ENCODE measurements around the gene JDP2.

Gene JDP2

DNA sequence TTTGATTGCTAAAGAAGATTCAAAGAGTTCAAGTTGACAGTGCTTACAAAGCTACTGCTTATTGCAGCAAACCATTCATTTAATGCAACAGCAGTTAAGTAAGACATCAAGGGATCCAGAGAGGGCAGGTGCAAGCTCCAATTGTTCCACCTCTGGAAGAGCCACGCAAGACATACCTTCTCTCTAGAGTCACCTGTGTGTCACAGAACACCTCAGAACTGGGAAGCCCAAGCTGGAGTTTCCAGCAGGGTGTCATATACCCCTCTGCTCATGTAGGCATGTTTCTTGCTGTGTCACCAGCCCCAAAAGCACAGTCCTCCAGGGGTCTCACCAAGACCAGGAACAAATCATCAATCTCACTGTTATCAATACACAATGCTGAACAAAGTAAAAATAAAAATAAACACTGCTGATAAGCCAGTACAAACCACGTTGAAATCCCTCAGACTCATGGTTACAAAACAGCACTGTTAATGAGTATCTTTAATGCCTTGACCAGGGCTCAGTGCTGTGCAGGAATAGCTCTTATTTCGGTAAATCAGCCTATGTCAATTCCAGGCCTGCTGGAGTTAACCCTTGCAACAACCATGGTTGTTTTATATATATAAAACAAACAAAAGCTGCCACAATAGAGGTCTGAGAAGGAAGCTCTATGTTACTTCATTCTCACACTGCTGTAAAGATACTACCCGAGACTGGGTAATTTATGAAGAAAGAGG lies 57.0 kb downstream of the JDP2 start:
- no peak for DNase-seq (ENCODE audit: low read depth)

DNA sequence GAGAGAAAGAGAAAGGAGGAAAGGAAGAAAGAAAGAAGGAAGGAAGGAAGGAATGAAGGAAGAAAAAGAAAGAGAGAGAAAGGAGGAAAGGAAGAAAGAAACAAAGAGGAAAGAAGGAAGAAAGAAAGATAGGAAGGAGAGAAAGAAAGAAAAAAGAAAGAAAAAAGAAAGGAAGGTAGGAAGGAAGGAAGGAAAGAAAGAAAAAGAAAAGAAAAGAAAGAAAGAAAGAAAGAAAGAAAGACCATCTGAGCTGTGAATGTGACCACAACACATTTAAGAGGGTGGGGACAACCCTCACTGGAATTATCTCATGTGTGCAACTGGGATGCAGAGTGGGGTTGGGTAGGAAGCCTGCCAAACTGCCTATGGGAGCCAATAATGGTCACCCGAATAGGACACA lies 58.5 kb downstream of the JDP2 start:
- DNase-seq (ENCODE audit: low read depth), result no peak

DNA sequence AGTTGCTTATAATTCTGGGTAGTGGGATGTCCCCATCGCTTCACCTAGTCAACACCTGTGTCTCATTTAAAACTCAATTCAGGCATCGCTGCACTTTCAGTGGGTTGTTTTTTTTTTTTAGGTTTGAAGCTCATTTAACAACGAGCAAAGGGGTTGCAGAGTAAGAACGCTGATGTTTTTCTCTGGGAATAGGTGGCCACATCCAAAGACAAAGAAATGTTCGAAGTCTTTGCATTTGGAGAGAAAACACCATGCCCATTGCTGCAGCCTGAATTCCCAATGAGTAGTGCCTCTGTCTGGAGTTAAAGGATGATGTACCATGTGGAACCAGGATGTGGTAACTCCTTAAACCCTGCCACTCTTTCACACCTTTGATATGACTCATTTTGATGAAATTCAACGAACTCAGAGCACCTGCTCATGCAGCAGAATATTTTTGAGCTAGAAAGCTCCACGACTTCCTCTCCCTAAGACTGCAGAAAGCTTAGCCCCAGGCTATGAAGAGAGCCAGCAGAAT lies 59.4 kb downstream of the JDP2 start:
- DNase-seq (ENCODE audit: low read depth), result no peak

DNA sequence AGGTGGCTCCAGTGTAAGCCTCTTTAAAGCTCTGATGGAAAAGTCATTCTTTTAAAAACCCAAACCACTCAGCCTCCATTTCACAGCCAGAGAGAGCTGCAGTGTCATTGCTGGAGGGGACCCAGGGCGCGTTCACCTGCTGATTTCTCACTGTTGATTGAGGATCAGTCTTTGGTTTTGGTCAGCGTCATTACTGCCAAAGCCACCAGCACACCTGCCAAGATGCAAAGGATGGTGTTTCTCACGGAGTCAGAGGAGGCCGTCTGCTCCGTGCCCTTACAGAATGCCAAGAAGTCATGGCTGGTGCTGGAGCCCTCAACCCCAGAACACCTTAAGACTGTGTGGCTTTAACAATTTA lies 61.6 kb downstream of the JDP2 start:
- DNase-seq (ENCODE audit: low read depth), result no peak

DNA sequence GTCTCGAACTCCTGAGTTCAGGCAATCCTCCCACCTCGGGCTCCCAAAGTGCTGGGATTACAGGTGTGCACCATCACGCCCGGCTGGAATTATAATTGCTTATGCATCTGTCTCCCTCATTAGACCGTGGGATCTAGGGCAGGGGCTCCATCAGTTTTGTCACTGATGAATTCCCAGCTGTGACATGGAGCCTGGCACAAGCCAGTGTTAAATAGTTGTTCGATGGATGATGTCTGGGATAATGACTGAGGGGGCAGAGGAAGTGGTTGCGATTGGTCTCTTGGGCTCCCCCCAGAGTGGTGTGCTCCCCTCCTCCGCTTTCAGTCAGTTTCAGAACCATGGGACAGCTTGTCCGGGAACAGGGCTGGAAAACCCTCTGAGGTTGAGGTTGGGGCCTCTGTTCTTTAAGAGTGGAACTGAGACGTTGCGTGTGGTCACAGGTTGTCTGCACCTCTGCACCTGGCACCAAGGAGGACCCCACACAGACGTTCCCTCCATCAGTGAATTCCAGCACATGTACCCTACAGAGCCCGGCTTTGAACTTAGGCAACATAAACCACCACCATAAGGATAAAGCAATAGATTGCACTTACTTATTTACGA lies 63.7 kb downstream of the JDP2 start:
- no peak for DNase-seq (ENCODE audit: low read depth)

DNA sequence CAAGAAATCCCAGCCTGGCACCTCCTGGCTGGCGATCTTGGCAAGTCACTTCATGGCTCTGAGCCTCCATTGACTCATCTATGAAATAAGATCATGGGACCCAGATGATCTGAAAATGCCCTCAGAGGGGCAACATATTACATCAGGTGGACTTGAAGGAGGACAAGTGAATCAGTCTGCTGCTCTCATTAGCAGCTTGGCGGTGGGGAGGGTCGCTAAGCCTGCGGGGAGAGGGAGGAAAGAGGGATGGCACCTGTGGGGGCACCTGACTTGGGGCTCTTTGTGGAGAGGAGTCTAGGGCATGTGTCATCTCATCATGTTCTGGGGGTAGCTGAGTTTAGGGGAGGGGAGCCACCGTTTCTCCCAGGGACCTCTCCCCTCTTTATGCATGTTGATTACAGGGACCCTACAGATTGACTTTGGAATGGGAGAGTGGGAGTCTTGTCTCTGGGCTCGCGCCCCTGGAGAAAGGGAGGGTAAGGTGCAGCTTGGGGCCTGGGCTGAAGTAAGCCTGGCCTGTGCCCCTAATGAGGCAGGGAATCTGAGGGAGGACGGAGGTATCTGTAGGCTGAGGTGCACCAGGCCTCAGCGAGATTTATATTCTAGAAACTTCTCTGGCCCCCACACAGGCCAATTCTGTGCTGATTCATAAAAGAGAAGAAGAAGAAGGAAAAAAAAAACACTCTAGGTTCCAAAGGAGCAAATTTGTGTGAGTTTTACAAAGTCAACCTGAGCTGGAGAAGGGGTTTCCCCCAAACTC lies 65.2 kb downstream of the JDP2 start:
- no peak for DNase-seq (ENCODE audit: low read depth)

DNA sequence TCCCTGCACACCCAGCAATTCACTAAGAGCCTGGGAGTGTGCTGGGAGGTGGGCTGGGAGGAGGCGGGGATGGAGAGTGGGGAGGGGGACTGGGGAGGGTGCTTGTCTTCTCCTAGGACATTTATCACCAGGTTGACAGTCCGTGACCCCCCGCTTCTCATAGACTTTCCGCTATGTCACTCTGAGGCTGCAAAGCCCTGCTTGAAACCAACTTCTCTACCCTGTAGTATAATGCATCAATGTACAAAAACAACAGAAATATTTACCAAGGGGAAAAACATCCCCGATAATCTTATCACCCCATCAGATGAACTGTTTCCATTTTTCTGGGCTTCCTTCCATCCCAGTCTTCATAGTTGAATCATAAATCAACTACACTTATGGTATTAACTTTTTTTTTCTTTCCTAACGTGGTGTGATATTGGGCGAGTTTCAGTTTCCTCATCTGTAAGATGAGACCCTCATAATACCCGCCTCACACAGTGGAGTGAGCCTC lies 65.8 kb downstream of the JDP2 start:
- DNase-seq (ENCODE audit: low read depth), result no peak

DNA sequence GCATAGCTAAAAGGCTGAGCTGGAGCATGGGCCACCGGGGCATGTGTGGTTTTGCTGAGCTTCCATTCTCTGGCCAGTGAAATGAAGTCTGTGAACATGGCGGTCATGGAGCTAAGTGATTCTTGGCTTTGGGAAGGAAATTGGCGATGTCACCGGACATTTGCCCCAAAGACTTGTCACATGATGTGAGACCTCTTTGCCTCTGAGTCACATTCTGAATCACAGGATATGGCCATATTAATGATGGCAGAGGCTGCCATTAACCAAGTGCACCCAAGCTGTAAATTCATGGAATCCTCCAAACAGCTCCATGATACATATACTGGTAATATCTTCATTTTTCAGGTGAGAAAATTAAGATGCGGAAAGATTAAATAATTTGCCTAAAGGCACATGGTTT lies 67.1 kb downstream of the JDP2 start:
- no peak for DNase-seq (ENCODE audit: low read depth)

DNA sequence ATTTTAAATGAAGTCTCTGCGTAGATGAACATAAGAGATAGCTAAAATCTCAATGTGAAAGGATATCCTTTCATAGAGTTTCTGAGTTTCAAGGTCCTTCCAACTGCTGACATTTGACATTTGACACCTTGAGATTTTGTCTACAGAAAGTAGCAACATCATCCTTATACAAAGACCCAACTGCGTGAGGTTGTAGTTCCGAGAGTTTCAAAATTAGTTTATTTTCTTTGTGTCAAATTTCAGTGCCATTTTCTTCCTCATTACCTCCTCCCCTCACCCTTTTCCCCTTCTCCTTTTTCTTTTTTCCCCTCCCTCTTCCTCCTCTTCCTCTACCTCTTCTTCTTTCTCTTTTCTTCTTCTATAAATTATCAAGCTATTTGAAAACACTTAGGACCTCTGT lies 67.6 kb downstream of the JDP2 start:
- no peak for DNase-seq (ENCODE audit: low read depth)

DNA sequence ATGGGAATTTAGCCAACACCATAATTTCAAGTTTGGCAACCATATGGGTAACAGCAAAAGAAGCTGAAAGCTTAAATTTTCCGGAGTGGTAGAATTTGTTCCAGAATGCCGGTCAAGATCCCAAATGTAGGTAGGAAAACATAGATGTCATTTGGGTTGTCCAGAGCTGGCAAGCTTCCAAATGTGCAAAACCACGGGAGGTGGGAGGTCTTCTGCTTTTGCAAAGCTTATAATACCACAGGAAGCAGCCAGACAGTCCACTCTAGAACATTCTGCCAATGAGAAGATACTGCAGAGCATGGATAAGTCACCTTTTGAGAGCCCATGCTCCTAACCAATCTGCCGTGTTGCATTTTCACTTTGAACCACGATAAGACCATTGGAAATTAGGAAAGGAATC lies 68.1 kb downstream of the JDP2 start:
- DNase-seq (ENCODE audit: low read depth), result no peak

DNA sequence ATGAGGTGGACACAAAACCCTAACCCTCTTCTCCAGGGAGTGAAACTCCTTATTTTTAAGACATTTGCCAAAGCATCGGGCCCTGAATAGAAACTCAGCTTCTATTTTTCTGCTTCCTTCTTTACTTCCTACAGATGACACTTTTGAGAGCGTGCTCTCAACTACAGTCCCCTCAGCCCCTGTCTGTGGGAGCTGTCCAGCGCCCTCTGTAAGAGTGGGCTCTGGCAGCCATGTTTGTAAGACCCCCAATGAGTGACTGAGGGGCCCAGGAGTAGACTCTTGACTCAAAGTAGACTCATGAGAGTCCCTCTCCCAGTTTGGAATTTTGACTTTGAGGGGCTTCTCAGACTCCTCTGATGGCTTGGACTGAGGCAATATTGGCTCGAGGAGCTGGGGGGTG lies 68.9 kb downstream of the JDP2 start:
- DNase-seq (ENCODE audit: low read depth), result no peak

DNA sequence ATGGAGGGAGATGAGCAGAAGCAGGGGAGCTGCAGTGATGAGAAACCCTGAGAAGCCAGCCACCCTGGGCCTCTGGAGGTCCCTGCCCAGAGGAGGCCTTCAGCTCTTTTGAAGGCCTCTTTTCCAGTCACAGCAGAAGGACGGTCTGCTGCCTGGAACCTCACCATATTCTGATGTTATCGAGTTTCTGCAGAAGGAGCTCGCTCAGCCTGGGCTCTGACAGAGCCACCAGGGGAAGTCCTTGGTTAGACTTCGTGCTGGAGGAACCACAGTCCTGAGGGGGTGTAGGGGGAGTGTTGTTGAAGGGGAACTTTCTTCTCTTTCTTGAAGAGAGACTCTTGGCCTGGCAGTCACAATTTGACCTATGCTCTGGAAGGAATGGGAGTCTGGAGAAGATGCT lies 69.4 kb downstream of the JDP2 start:
- no peak for DNase-seq (ENCODE audit: low read depth)

DNA sequence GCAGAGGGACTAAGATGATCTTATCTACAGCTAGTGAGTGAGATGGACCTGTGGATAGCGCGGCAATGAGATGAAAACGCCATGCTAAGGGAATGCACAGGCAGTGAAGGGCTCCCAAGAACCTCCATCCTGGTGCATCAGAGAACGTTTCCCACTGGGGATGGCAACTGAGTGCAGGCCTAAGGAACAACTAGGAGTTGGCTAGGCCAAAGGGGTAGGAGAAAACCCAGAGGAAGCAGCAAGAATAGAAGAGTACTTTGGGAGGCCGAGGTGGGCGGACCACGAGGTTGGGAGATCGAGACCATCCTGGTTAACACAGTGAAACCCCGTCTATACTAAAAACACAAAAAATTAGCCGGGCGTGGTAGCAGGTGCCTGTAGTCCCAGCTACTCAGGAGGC lies 69.9 kb downstream of the JDP2 start:
- no peak for DNase-seq (ENCODE audit: low read depth)

DNA sequence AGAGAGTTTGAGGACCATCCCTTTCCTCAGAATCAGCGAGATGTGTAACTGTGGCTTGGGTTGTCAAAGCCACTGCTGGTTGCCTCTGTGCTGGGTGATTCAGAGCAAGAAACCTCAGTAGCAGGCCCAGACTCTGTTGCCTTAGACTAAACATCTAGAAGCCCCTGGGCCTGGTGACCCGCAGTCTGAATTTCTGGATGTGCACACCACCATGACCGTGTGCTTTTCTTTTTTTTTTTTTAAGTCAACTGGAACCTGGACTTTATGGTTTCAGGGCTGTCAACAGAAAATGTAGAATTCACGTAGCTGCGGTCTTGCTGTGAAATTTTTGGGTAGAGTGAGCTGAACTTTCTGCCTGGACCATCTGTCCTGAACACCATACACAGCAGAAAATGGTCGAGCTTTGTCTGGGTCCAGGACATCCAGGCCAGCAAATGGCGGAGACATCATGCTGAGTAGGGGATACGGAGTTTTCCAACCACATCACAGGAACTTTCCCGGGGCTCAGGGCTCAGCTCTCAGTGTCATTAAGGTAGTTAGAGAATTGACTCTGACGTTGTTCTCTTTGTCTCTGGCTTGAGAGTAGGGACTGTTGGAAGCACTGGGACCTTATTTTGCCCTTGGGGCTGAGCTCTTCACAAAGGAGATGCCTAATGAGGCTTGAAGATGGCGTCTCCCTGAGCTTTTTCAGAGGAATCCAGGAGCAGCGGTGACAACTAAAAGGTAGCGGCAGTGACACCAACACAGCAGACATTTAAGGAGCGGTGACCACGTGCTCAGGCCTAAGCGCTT lies 71.5 kb downstream of the JDP2 start:
- no peak for DNase-seq (ENCODE audit: low read depth)

DNA sequence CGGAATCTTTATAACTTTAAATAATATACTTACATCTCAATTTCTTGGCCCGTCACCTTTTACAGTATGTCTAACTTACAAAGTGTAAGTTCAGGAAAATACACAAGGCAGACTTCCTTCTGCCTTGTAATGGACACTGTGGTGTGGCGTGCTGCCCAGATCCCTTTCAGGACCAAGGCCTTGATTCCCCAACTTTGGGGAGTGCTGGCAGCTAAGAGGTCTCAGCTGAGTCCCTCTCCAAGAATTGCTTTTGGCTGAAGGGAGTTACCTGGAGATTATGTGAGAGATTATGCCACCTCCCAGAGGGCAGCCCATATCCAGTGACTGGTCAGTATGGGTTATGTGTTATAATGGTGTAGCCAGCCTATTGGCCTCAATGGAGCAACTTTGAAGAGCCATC lies 73.3 kb downstream of the JDP2 start:
- no peak for DNase-seq (ENCODE audit: low read depth)

DNA sequence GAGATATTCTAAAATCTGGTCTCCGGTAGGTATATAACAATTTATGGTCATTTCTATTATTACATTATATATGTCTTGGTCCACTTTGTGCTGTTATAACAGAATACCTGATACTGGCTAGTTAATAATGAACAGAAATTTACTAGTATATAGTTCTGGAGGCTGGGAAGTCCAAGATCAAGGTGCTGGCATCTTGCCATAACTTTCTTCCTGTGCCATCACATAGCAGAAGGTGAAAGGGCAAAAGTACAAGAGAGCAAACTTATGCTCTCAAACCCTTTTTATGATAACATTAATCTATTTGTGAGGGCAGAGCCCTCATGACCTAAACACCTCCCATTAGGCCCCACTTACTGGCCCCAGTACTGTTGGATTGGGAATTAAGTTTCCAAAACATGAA lies 76.6 kb downstream of the JDP2 start:
- no peak for DNase-seq (ENCODE audit: low read depth)

DNA sequence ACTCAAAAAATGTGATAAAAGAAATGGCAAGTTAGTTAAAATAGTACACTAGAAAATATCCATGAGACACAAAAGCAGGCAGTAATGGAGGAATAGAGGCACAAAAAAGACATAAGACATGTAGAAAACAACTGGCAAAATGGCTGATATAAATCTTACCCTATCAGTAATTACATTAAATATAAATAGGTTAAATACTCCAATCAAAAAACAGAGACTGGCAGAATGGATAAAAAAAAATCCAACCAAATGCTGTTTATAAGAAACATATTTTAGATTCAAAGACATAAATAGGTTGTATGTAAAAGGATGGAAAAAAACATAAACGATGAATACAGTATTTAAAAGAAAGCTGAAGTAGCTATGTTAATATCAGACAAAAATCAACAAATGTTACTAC lies 79.1 kb downstream of the JDP2 start:
- DNase-seq (ENCODE audit: low read depth), result no peak

DNA sequence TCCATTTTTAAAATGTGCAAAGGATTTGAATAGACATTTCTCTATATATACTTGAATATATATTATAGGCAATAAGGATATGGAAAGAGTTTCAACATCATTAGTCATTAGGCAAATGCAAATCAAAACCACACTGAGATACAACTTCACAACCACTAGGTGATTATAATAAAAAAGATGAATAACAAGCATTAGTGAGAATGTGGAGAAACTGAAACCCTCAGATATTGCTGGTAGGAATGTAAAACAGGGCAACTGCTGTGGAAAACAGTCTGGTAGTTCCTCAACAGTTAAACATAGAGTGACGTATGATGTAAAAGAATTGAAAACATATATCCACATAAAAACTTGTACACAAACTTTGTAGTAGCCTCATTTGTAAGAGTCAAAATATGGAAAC lies 82.7 kb downstream of the JDP2 start:
- DNase-seq (ENCODE audit: low read depth), result no peak

DNA sequence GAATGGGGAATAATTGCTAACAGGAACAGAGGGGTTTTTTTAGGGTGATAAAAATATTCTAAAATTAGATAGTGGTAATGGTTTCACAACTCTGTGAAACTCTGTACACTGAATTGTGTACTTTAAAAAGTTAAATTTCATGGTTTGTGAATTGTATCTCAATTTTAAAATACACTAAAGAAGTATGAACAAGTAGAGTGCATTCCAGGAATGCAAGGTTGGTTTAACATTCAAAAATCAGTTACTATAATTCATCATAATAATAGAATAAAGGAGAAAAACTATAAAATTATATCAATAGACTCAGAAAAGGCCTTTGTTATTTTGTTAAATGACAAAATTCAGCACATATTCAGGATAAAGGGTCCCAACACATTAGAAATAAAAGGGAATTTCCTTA lies 83.4 kb downstream of the JDP2 start:
- no peak for DNase-seq (ENCODE audit: low read depth)

DNA sequence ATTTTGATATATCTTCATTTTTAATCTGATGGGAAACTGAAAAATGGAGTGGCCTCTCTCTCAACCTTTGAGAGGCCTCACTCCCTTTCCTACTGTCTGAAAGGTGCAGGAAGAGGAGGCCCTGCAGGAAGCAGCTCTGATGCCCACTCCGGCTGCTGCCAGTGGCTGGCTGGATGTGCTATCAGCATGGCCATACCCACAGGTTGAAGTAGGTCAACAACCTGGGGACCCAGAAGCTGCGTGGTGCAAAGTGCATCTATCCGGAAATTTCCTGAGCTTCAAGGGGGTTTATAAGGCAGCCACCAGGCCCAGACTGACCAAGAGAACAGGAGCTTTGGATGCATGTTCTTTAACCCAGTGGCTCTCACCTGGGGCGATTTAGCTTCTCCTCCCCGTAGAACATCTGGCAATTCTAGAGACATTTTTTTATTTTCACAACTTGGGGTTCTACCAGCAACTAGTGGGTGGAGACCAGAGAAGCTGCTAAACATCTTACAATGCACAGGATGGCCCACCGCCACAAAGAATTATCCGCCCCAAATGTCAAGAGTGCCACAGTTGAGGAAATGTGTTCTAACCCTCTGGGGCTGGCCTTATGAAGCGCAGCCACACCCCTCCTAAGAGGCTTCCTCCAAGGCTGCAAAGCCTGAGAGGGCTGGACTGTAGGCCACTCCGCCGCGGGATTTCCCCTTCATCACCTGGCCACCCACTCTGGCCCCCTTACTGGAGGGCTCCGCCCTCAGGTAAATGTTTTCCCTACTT lies 86.3 kb downstream of the JDP2 start:
- no peak for DNase-seq (ENCODE audit: low read depth)

All from stimulated activated CD8-positive, alpha-beta memory T cell treated with anti-CD3 and anti-CD28 coated beads, Interleukin-7, amount 100 ng/mL, for 24 hours (primary cell).